ENCODE measurements around the gene MACROD2. TPM values are rescaled to one million over a fixed set of nuclear protein-coding genes. Genes with fewer than 3 reads are reported as not detected.

Gene MACROD2
- total RNA-seq, 4 donors from 2014 or later: 12.6 to 60.3 (median 18.9) TPM

DNA sequence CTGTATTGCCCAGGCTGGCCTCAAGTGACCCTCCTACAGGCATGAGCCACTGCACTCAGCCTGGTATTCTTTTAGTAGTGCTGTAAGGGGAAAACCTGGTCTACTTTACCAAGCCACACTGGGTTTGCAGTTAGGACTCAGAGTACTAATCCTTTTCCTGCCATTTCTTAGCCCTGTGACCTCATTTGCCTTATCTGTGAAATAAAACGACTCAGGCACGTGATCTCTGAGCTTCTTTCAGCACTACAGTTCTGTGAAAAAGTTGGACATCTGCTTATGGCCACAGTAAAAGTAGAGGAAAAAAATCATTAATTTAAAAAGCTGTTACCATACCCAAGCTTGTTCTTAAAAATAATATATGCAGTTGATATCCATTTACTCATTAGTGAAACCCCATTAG, 1570.5 kb downstream of the MACROD2 start:
- Histone ChIP-seq H3K36me3 (no peaks in the 10 kb centered on the region), H3K9me3 (no peaks in the 10 kb centered on the region), H3K27me3 (no peaks in the 10 kb centered on the region), H3K27ac (no peak overlapping the region), H3K4me1 (no peaks in the 10 kb centered on the region), H3K4me3 (no peak overlapping the region)
- WGBS: 67% methylated on average over 2 of the region's 2 CpGs
- no peak for TF ChIP-seq POLR2A (IDR thresholded peaks at IDR 0.05)
- TF ChIP-seq, protein P1, sequence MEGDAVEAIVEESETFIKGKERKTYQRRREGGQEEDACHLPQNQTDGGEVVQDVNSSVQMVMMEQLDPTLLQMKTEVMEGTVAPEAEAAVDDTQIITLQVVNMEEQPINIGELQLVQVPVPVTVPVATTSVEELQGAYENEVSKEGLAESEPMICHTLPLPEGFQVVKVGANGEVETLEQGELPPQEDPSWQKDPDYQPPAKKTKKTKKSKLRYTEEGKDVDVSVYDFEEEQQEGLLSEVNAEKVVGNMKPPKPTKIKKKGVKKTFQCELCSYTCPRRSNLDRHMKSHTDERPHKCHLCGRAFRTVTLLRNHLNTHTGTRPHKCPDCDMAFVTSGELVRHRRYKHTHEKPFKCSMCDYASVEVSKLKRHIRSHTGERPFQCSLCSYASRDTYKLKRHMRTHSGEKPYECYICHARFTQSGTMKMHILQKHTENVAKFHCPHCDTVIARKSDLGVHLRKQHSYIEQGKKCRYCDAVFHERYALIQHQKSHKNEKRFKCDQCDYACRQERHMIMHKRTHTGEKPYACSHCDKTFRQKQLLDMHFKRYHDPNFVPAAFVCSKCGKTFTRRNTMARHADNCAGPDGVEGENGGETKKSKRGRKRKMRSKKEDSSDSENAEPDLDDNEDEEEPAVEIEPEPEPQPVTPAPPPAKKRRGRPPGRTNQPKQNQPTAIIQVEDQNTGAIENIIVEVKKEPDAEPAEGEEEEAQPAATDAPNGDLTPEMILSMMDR (IDR thresholded peaks at IDR 0.05): no peak
- TF ChIP-seq POLR2AphosphoS5 (IDR thresholded peaks at IDR 0.05): no peak
- DNase-seq (ENCODE audit: low spot score in 2 of 2): no peak

GRCh38 chr20:15567219-15567618, 1571.9 kb downstream of the MACROD2 start:
- H3K4me3 ChIP-seq: no peak overlapping the region
- TF ChIP-seq POLR2A (IDR thresholded peaks at IDR 0.05): no peak
- TF ChIP-seq, protein P1 (IDR thresholded peaks at IDR 0.05): no peak
- no peak for TF ChIP-seq EP300 (IDR thresholded peaks at IDR 0.05)
- no peak for TF ChIP-seq POLR2AphosphoS5 (IDR thresholded peaks at IDR 0.05)
- 70% methylated on average over 4 of the region's 4 CpGs for WGBS
- no peak overlapping the region for H3K27ac ChIP-seq
- DNase-seq (ENCODE audit: low spot score in 2 of 2): no peak
- H3K4me1 ChIP-seq: no peaks in the 10 kb centered on the region
- H3K27me3 ChIP-seq: no peaks in the 10 kb centered on the region
- no peaks in the 10 kb centered on the region for H3K9me3 ChIP-seq
- H3K36me3 ChIP-seq: no peaks in the 10 kb centered on the region

- no peak for DNase-seq (ENCODE audit: low spot score in 2 of 2)
- H3K27me3 ChIP-seq: no peaks in the 10 kb centered on the region
- H3K4me3 ChIP-seq: no peak overlapping the region
- H3K27ac ChIP-seq: no peak overlapping the region
- H3K4me1 ChIP-seq: no peaks in the 10 kb centered on the region
- WGBS: 39% methylated on average over 4 of the region's 4 CpGs
- H3K36me3 ChIP-seq: no peaks in the 10 kb centered on the region
- H3K9me3 ChIP-seq: no peaks in the 10 kb centered on the region
- TF ChIP-seq EP300 (IDR thresholded peaks at IDR 0.05): no peak
- TF ChIP-seq POLR2A (IDR thresholded peaks at IDR 0.05): no peak
- TF ChIP-seq, protein P1 (IDR thresholded peaks at IDR 0.05): no peak
- no peak for TF ChIP-seq POLR2AphosphoS5 (IDR thresholded peaks at IDR 0.05)
Measured at GRCh38 chr20:15570156-15570555, 1574.8 kb downstream of the MACROD2 start.

DNA sequence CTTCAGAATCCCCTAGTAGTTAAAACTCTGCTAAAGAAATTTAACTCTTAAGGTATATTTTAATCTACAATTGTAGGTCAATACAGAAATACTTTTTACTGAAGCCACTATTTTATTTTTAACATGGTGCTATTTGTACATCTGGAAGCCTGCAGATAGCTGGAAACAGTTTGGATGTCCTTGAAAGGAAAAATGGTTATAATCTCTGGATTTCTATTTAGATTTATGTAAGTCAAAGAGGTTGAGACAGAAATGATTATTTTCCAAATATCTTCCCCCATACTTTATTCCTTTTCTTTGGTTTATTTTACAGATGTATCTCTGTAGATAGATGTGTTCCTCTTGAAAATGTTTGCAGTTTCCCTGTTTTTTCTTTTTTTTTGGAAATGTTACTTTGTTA, 1575.7 kb downstream of the MACROD2 start:
- Histone ChIP-seq H3K27me3 (no peaks in the 10 kb centered on the region), H3K4me1 (no peaks in the 10 kb centered on the region), H3K27ac (no peak overlapping the region), H3K9me3 (no peaks in the 10 kb centered on the region), H3K36me3 (no peaks in the 10 kb centered on the region), H3K4me3 (no peak overlapping the region)
- TF ChIP-seq POLR2AphosphoS5 (IDR thresholded peaks at IDR 0.05) (no peak), EP300 (IDR thresholded peaks at IDR 0.05) (no peak), POLR2A (IDR thresholded peaks at IDR 0.05) (no peak)
- TF ChIP-seq, protein P1 (IDR thresholded peaks at IDR 0.05): no peak
- DNase-seq (ENCODE audit: low spot score in 2 of 2): no peak

DNA sequence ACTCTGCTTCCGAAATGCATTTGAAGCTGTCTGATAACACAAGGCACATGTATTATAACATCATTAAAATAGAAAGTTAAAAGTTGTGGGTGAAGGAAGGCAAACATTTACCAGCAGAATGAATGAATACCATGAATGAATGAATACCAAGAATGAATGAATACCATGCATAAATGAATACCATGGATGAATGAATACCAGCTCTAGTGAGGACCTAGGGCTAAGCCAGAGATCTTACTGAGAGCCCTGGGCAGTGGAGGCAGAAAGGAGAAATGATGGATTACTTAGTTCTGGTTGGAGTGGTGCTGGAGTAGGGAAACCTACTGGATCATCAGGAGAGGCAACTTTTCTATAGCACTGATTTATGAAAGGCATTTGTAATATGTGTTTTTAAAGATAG, 1579.9 kb downstream of the MACROD2 start:
- H3K36me3 ChIP-seq: no peaks in the 10 kb centered on the region
- no peaks in the 10 kb centered on the region for H3K4me1 ChIP-seq
- H3K4me3 ChIP-seq: no peak overlapping the region
- DNase-seq (ENCODE audit: low spot score in 2 of 2): no peak
- TF ChIP-seq POLR2AphosphoS5 (IDR thresholded peaks at IDR 0.05): no peak
- TF ChIP-seq POLR2A (IDR thresholded peaks at IDR 0.05): no peak
- TF ChIP-seq, protein P1 (IDR thresholded peaks at IDR 0.05): no peak
- TF ChIP-seq EP300 (IDR thresholded peaks at IDR 0.05): no peak
- no peak overlapping the region for H3K27ac ChIP-seq
- WGBS: 93% methylated on average over 1 of the region's 1 CpG
- H3K9me3 ChIP-seq: no peaks in the 10 kb centered on the region
- H3K27me3 ChIP-seq: no peaks in the 10 kb centered on the region

Measured in suprapubic skin (tissue), 4 donors.